GM12892 (cell line): ENCODE results near the gene FAIM2.

ENCODE experiments used
- POLR2A ChIP-seq: IDR thresholded peaks from 2 replicates; pipeline ENCODE4 v1.6.1; 2011; ENCODE audit warnings: low read depth, low read length, control low read depth
- POLR2AphosphoS5 ChIP-seq: IDR thresholded peaks from 2 replicates; pipeline ENCODE4 v1.6.1; 2011; ENCODE audit warnings: low read depth, low read length, control low read depth
- TAF1 ChIP-seq: IDR thresholded peaks from 2 replicates; pipeline ENCODE4 v1.6.1; 2011; ENCODE audit warnings: low read depth, mild to moderate bottlenecking, control low read depth, low read length, borderline replicate concordance

- no peak for TF ChIP-seq POLR2AphosphoS5
- no peak for TF ChIP-seq TAF1
- no peak for TF ChIP-seq POLR2A
Observed at GRCh38 chr12:49939707-49940106, 36.0 kb upstream of the FAIM2 start.
